ENCODE measurements around the gene RCOR3.

DNA sequence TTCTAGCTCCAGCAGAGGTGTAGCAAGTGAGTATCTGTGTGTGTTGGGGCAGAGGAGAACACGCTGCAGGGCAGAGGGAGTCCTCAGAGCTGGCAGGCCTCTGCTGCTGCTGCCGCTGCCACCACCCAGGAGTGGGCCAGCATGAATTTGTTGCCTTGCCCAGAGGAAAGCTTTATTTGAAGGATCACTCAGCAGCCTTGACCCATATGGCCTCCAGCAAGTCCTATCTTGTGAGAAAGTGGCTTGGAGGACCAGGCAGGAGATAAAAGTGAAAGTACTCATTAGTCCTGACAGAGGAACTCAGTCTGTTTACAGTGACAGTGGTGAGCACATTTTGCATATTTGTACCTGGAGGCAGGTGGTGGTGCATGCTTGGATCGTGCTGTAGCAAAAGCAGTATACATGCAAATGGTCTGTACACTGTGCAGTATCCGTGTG lies 70.6 kb downstream of the RCOR3 start:
- TF ChIP-seq, protein P1, sequence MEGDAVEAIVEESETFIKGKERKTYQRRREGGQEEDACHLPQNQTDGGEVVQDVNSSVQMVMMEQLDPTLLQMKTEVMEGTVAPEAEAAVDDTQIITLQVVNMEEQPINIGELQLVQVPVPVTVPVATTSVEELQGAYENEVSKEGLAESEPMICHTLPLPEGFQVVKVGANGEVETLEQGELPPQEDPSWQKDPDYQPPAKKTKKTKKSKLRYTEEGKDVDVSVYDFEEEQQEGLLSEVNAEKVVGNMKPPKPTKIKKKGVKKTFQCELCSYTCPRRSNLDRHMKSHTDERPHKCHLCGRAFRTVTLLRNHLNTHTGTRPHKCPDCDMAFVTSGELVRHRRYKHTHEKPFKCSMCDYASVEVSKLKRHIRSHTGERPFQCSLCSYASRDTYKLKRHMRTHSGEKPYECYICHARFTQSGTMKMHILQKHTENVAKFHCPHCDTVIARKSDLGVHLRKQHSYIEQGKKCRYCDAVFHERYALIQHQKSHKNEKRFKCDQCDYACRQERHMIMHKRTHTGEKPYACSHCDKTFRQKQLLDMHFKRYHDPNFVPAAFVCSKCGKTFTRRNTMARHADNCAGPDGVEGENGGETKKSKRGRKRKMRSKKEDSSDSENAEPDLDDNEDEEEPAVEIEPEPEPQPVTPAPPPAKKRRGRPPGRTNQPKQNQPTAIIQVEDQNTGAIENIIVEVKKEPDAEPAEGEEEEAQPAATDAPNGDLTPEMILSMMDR (IDR thresholded peaks at IDR 0.05; ENCODE audit: borderline replicate concordance, extremely low read depth, low read length, poor library complexity, severe bottlenecking) = no peak
- no peak for TF ChIP-seq EZH2 (IDR thresholded peaks at IDR 0.05; ENCODE audit: borderline replicate concordance, low read depth, low read length, severe bottlenecking)

Measured in DND-41 (cell line).